ENCODE measurements around the gene MRNIP. TPM values are rescaled to one million over a fixed set of nuclear protein-coding genes. Genes with fewer than 3 reads are reported as not detected.

The MRNIP gene
- polyA plus RNA-seq, 1 donor: 50.5 TPM

DNA sequence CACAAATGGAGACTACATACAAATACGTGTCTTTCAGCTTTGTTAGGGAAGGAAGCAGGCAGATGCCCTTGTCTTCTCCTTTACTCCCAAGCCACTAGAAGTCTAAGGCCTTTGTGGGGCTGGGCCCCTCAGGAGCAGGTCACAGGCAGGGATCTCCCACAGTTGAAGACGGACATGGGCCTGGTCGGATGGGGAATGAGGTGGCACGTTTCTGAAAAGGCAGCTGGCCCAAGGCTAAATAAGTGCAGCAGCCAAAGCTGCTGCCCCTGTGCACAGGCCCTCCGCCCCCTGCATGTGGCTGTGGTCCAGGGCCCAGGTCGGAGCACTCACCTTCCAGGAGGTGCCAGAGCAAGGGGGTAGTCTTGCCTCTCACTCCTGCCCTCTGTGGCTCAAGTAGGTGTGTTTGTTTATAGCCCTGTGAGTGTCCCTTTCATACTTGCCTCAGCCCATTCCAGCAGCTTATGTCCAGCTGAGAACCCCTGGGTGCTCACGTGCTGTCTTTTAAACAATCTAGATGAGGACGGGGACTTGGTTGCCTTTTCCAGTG is 36.1 kb downstream of the MRNIP start:
- no peak for DNase-seq

DNA sequence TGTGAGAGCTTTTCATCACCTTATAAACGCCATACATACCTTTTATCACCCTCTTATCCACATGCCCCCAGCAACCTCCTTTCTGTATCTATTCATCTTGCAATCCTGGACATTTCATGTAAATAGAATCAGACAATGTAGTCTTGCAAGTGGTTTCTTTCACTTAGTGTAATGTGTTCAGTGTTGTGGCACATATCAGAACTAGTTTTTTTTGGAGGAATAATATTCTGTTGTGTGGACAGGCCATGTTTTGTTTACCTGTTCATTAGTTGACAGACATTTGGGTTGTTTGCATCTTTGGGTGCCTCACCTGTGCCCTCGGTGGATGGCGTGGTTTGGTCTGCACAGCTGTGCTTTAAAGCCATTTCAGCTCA is 36.6 kb downstream of the MRNIP start:
- no peak for DNase-seq

DNA sequence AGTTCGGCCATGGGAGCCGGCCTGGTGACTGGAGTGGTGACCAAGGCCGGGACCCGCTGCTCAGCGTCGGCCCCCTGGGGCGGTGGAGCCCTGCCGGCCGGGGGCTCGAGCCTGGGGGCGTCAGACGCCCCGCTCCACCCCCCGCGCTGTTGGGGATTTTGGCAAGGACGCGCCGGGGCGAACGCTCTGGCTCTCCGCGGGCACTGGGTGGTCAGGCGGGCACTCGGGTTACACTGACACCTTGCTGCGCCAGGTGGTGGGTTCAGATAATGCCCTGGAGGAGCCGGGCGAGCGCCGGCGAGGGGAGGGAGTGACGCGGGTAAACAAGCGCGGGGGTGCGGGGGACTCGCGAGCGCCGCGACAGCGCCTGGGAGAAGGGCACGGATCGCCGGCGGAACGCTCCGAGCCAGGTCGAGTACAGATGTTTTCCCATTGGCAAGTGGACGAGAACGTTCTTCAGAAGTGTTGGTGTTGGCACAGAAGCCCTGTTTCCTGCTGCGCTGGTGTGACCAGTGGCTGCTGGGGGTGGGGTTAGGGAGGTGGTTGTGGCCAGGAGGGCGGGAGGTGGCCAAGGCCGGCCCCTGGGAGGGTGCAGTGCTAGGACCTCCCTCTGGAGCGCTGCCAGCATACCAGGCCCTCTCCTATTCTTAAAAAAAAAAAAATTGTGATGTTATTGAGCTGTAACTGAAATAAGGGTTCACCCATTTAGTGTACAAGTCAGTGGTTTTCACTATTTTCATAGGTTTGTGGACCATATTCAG is 37.1 kb downstream of the MRNIP start:
- peak; percentile 89 for DNase-seq

DNA sequence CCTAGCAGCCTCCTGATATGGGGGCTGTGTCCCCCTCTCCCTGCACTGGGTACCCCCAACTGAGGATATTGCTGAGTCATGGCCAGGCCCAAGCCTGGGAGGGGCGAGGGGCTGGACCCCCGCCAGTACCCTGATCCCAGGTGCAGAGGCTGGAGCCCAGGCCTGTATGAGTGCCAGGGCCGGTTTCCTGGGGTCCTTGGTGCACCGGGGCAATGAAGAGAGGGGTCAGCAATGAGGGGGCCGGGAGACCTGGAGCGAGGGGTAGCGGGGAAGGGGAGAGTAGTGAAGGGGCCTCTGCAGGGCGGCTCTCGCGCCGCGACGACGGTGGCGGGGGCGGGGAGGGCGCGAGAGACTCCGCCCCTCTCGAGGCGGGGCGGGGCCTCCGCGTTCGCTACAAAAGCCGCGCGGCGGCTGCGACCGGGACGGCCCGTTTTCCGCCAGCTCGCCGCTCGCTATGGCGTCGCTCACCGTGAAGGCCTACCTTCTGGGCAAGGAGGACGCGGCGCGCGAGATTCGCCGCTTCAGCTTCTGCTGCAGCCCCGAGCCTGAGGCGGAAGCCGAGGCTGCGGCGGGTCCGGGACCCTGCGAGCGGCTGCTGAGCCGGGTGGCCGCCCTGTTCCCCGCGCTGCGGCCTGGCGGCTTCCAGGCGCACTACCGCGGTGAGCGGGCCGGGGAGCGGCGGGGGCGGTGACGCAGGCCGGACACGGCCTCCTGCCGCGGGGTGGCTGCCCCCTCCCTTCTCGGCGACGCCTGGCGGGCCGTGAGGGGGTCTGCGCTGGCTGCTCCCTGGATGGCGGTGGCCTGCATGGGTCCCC is 37.9 kb downstream of the MRNIP start, which contains the start of gene SQSTM1:
TSS of gene SQSTM1 (plus strand) at position 423 of the 815 bp plus-strand sequence. CDS start at position 455, 32 bp downstream.
- peak; percentile 83 for DNase-seq

DNA sequence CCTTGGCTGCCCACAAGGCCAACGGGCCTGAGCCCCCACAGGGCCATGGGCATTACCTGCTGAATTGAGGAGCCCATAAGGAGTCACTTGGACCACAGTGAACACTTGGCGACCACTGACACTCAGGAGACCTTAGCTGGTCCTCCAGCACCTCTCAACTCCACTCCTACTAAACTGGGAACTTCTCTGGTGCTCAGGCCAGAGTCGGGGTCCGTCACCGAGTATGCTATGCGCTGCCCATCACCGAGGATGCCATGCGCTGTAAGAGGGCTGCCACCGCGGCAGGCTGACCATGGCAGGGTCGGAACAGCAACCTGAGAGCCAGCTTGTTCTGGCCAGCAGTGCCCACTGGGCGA is 38.5 kb downstream of the MRNIP start:
- no peak for DNase-seq

DNA sequence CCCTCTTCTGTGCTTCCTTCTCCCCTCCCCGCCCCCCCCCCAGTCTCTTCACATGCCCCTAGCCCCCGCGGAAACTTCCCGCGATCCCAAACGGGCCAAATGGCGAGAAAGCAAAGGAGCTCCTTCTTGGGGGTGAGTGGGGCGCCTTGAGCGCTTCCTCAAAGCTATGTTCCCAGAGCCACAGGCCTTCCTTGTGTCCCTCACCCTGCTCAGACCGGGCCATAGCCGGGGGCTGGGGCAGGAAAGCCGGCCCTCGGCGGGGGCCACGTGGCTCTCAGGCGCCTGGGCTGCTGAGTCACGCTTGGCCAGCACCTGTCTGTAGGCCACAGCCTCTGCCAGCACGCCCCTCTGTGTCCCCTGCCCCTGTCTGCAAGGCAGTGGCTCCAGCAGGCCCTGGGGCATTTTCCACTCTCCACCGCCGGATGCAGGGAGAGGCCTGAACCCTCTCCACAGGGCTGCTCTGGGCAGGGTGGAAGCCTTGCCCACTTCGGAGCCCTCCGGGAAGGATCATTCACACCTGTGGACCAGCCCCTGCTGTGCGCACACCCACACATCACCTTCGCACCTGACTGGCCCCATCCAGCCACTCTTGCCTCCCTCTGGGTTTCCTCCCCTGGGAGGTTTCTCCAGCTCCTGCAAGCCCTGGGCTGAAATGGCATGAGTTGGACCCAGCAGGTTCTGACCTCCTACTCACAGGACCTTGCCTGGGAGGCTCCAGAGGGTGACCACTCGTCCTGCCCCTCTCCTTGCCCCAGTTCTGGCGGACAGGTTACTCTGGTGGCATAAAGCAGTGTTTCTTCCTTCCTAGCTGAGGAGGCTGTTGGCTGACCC is 39.1 kb downstream of the MRNIP start:
- DNase-seq: no peak

DNA sequence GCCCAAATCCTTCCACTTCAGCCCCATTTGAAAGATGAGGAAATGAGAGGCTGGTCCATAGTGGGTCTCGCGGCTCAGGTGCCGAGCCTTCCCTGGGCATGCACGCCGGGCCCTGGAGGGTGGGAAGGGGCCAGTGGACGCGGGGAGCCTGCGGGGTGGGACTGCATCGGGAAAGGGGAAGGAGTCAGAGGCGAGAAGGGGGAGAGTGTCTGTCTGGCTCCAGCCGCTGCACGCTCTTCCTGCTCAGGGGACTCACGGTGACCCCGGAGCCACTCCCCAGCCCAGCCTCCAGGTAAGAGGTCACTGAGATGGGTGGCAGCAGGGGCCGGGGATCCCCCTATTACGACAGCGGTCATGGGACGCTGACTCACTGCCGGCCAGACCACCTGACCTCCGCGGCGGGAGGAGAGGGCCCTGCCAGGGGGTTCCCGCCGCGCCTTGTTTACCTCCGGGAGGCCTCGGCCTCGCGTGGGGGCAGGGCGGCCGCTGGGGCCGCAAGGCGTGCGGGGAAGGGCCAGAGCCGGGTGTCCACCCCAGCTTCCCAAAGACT is 39.8 kb downstream of the MRNIP start:
- DNase-seq: peak; percentile 82

DNA sequence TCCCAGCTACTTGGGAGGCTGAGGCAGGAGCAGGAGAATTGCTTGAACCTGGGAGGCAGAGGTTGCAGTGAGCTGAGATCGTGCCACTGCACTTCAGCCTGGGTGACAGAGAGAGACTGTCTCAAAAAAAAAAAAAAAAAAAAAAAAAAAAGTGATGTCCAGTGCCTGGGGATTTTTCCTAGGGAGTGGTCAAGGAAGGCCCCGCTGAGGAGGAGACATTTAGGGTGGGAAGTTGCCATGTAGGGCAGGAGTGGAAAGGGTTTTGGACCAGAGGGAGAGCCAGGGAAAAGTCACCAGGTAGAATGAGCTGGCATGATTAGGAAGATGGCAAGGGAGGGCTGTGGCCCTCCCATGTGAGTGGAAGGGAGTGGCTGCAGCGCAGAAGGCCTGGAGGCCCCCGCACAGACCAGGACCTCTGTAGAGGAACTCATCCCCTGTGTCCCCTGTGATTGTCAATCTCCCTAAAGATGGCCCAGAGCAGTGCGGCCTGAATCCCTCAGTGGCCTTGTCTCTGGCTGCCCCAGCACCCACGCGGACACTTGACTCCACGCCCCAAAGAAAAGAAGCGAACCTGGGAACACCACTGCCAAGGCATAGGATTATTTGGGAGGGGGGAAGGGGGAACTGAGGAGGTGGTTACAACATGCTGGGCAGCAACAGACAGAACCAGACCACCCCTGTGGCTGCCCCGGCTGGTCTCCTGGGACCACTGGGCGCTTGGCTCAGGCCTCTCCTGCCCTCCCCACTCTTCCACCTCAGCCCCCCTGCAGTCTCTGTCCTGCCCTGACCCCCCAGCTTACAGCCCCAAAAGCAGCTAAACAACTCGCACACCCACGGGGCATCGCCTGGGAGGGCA is 40.5 kb downstream of the MRNIP start:
- no peak for DNase-seq

DNA sequence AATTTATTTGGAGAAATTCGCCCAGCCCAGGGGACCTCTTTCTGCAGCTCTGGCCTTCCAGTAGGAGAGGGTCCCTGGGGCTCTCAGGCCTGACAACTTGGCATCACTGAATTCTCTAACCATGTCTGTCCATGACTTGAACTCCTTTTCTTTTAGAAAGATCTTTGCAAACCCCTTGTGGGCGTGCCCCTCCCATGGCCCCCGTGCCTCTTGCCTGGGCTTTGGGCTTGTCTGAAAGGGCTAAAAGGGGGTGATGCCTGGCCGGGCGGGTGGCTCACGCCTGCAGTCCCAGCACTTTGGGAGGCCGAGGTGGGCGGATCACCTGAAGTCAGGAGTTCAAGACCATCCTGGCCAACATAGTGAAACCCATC is 41.2 kb downstream of the MRNIP start:
- no peak for DNase-seq

DNA sequence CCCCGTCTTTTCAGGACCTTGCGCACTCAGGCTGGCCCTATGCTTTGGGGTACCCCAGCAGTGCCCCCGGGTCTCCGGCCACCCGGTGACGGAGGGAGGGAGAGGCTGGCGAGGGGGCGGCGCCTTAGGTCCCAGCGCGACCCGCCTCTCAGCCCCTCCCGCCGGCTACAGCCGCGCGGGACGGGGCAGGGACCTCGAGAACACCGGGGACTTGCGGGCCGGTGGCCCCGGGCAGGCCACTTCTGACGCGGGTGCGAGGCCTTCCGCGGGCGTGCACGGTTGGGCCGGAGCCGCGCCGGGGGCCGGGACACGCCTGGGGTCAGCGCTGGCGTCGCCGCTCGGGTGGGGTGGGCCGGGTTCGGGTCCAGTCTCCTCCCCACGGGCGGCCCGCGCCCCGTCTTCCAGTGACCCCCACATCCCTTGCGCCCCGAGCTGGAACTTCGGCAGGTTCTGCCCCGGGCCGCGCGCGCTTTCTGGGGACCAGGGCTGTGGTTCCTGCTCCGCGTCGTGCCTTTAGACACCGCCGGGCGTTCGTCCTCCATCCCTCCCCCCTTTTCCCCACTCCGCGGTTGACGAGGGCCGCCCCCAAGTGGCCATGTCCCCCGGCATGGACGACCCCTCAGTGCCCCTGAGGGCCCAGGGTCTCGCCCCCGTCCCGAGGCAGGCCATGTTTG is 41.7 kb downstream of the MRNIP start:
- no peak for DNase-seq

DNA sequence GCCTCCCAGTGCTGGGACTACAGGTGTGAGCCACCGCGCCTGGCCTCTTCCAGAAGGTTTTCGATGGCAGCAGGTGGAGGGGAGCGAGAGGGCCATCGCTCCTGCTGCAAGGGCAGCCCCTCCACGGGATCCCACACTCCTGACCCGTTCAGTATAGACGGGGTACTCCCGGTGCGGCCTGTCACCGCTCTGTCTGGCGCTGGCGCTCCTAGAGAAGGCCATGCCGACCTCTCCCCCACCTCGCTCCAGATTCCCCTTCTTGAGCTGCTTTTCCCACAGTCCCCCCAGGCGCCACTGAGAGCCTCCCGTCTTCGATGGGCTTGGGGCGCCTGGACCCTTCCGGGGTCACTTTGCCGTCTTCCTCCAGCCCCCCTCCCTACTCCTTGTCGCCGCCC is 42.2 kb downstream of the MRNIP start:
- no peak for DNase-seq

DNA sequence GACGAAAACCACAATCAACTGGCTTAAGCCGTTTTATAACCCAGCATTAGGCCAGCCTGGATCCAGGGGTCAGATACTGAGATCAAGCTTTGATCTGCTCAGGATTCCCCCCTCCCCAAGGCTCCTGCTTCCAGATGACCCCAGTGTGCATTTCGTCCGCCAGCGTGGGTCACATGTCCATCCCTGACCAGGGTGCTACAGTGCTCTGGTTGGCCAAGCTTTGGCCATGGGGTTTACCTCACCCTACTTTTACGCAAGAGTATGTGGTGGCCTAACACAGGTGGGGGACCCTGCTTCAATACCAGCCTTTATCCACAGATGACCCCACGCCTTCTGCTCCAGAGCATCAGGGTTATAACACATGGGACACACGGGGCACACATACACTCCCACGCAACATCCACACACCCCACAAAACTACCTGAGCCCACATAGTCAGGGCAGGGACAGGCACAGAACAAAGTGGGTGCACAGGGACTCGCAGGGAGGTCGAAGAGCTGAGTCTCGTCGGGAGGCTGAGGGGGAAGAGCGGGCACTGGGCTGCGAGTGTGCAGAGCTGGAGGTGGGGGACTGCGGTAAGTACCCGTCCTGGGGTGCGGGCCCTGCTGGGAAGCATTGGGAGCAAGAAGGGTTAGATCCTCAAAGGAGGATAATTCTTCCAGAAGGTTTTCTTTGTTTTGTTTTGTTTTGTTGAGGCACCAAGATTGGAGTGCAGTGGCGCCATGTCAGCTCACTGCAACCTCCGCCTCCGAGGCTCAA is 42.9 kb downstream of the MRNIP start:
- no peak for DNase-seq

DNA sequence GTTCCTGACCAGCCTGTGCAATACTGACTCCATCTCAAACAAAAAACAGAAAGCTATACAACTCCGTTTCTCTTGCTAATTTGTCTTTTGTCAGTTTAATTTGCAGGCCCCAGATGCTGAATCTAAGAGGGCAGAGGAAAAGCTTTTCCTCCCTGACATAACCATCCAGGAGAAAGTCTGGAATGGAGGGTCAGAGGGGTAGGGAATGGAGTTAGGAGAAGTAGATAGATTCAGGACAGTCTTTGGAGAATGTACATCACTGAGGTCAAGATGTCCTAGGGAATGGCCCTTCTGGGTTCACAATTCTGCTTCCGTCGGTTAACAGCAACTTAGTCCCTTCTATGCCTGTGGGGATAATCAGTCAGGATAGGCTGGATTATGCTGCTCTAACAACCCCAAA is 44.5 kb downstream of the MRNIP start:
- no peak for DNase-seq

DNA sequence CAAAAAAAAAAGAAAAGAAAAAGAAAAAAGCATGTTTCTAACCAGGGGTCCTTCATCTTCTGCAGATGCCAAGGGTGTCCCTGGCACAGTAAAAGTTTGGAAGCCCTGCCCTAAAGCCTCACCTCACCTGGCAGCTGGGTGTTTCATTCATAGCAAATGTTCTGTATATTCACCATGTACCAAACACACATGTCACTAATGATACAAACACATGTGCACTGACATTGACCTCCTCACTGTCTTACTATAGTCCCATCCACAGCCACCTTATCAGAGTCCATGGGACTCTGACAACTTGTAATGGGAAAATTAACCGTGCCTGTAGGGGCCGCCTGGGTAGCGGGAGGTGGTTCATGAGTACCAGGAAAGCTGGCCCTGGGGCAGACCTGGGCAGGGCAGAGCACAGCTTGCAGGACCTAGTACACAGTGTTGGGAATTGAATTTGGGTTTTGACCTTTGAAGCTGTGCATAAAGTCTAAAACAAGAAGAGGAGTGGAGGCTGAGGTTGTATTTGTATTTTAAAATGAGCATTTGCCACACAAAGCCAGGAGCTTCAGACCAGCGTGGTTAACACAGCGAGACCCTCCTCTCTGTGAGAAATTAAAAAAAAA is 45.5 kb downstream of the MRNIP start:
- no peak for DNase-seq

DNA sequence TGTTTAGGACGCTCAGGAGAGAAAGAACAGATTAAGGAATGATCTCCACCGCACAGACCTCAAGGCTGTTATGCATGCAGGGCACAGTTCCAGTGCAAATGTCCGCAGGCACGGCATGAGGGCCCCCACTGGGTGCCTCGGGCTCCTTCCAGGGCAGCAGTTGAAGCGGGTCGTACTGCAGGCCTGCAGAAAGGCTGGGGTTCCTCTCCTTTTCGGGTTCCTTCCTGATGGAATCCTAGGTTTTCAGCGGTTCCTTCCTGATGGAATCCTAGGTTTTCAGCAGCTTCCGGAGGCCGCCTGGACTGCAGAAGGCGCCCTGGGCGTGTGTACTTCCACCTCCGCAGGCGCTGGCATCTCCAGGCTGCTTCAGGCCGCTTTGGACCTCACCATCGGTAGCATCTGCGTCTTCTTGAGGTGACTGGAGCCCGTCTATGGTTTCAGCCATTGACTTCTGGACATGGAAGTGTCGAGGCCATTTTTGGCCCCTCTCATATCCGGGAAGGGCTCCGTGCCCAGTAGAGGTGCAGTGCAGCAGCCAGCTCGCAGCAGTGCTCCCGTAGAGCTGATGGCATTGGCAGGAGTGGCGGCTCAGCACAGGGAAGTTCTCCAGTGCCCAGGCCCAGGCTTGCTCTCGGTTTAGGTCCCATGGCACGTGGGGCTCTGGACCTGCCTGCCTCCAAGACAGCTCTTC is 46.3 kb downstream of the MRNIP start:
- no peak for DNase-seq

DNA sequence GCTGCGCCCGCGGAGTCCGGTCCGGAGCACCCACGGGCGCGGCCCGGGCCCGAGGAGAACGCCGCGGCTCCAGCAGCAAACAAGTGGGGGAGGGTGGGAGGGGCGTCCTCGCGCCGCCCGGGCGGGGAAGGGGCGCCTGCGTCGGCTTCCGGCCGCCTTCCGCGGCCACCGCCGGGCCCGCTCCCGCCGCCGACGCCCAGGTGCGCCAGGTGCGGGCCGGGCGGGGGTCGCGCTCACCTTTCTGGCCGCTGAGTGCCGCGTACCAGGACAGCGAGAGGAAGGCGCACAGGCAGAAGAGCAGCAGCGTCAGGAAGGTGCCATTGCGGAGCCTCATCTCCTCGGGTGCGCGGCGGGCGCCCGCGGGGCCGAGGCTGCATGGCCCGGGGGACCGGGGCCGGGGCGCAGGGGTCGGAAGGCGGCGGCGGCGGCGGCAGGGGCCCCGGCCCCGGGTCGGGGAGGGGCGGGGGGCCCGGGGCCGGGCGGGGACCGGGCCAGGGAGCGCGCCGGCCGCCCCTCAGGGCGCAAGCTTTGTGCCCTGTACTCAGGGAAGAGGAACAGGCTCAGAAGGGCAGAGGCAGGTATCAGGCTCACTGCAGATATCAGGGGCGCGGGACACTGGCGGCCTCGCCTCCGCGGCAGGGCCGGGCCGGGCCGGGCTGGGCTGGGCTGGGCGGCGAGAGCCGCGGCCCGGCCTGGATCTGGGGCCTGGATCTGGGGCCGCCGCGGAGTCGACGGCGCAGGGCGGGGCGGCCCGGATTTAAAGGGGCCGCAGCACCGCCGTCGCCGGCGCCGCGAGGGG is 52.2 kb downstream of the MRNIP start, which contains the start of gene MGAT4B:
TSS of gene MGAT4B (minus strand) at position 617 of the 799 bp plus-strand sequence. CDS start at position 334, 283 bp downstream.
- DNase-seq: peak; percentile 64

DNA sequence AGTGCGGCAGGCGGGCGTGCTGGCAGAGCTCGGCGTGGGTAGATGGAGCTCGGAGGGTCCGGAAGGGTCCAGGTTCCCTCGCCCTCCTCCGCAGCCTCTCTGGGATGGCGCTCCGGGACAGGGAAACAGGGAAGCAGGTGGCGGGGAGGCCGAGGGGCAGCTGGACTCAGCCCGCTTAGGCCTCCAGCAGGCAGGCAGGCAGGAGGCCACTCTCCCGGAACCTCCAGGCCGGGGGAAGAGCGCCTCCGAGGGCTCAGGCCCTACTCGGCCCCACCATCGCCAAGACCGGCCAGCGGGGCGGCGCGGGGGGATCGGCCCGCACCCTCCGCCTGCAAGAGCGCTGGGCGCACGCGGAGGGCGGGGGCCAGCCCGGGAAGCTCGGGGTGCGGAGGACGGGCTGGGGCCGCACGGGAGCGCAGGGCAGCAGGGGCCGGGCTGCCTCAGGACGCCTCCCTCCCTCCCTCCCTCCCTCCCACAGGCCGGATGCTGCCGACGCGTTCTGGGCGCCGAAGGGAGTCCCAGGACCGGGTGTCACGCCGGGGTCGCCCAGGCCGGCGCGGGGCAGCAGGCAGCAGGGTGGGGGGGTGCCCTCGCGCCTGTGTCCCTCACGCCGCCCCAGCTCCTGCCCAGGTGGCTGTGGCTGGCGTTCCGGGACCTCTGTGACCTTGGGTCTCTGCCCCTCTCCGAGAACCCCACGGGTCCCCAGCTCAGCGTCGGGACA is 52.9 kb downstream of the MRNIP start:
- DNase-seq: no peak
